WTC11 (cell line): Measurements from ENCODE around the gene MMP23B. TPM values are rescaled to one million over a fixed set of nuclear protein-coding genes. Genes with fewer than 3 reads are reported as not detected.

ENCODE experiments used
- ATAC-seq: fragments of 200-7000 bp; cut with Tn5 transposase; 2 replicates; pipeline ENCODE4 v1.10.0; 2021; ENCODE audit warnings: mild to moderate bottlenecking, moderate library complexity
- CTCF ChIA-PET: fragments of 300-600 bp; sonication (Branson Sonifier 250); formaldehyde crosslinking; loops from one replicate; lab custom pipeline; 2021; ENCODE audit warnings: antibody characterized with exemption; lab: Charles Lee
- POLR2A ChIA-PET: fragments of 350-600 bp; sonication (Branson Sonifier 250); formaldehyde crosslinking; loops from one replicate; lab custom pipeline; 2021; ENCODE audit warnings: antibody characterized with exemption; lab: Charles Lee
- DNase-seq: peaks from one replicate; pipeline ENCODE4 v3.0.0; 2021; ENCODE audit warnings: low spot score
- H3K27ac Mint-ChIP-seq: 2 replicates; pipeline ENCODE4 v1.8.0; 2021; ENCODE audit warnings: mixed read lengths
- H3K27me3 Mint-ChIP-seq: 2 replicates; pipeline ENCODE4 v1.8.0; 2021; ENCODE audit warnings: low read depth, mild to moderate bottlenecking, moderate library complexity, mixed read lengths
- H3K36me3 Mint-ChIP-seq: 2 replicates; pipeline ENCODE4 v1.8.0; 2021; ENCODE audit warnings: mixed read lengths
- H3K4me1 Mint-ChIP-seq: 2 replicates; pipeline ENCODE4 v1.8.0; 2022; ENCODE audit warnings: mixed read lengths
- H3K4me3 Mint-ChIP-seq: 2 replicates; pipeline ENCODE4 v1.8.0; 2021; ENCODE audit warnings: mild to moderate bottlenecking, moderate library complexity, mixed read lengths
- H3K9me3 Mint-ChIP-seq: 2 replicates; pipeline ENCODE4 v1.8.0; 2021; ENCODE audit warnings: mixed read lengths
- AFF4 ChIP-seq: sonication (generic); formaldehyde crosslinking; IDR thresholded peaks from 2 replicates; pipeline ENCODE4 v1.8.1; 2023; ENCODE audit warnings: mild to moderate bottlenecking, missing genetic modification reagents, borderline replicate concordance
- ATF2 ChIP-seq: sonication (generic); formaldehyde crosslinking; IDR thresholded peaks from 2 replicates; pipeline ENCODE4 v1.8.1; 2022; ENCODE audit warnings: low read depth, missing genetic modification reagents, borderline replicate concordance
- CREM ChIP-seq: sonication (generic); formaldehyde crosslinking; IDR thresholded peaks from 2 replicates; pipeline ENCODE4 v1.8.1; 2022; ENCODE audit warnings: mild to moderate bottlenecking, missing genetic modification reagents, moderate library complexity
- E2F1 ChIP-seq: sonication (generic); formaldehyde crosslinking; IDR thresholded peaks from 2 replicates; pipeline ENCODE4 v1.8.0; 2022; ENCODE audit warnings: mild to moderate bottlenecking, missing genetic modification reagents
- EMX1 ChIP-seq: fragments of 250-450 bp; sonication (Bioruptor Pico); IDR thresholded peaks from 2 replicates; pipeline ENCODE4 v1.8.0; 2021; ENCODE audit warnings: mild to moderate bottlenecking
- JUN ChIP-seq: sonication (generic); formaldehyde crosslinking; IDR thresholded peaks from 2 replicates; pipeline ENCODE4 v1.8.0; 2023; ENCODE audit warnings: mild to moderate bottlenecking, missing genetic modification reagents
- MLX ChIP-seq: sonication (generic); formaldehyde crosslinking; IDR thresholded peaks from 2 replicates; pipeline ENCODE4 v1.8.1; 2023; ENCODE audit warnings: mild to moderate bottlenecking, missing genetic modification reagents, moderate library complexity
- SP1 ChIP-seq: sonication (generic); formaldehyde crosslinking; conservative IDR thresholded peaks from 2 replicates; pipeline ENCODE4 v1.8.1; 2022; ENCODE audit warnings: missing genetic modification reagents
- USF2 ChIP-seq: sonication (generic); formaldehyde crosslinking; IDR thresholded peaks from 2 replicates; pipeline ENCODE4 v1.8.1; 2023; ENCODE audit warnings: mild to moderate bottlenecking, missing genetic modification reagents, moderate library complexity
- ZNF138 ChIP-seq: sonication (generic); formaldehyde crosslinking; conservative IDR thresholded peaks from 2 replicates; pipeline ENCODE4 v1.8.1; 2022; ENCODE audit warnings: mild to moderate bottlenecking, moderate library complexity, missing genetic modification reagents
- ZNF423 ChIP-seq: fragments of 250-450 bp; sonication (Bioruptor Pico); IDR thresholded peaks from 2 replicates; pipeline ENCODE4 v2.1.2; 2022; ENCODE audit warnings: mild to moderate bottlenecking, moderate library complexity
- total RNA-seq: library from RNA; stranded (reverse); gene quantifications from 3 replicates; pipeline ENCODE4 v1.2.3, GENCODE V29; 2021

Gene MMP23B
- total RNA-seq, 1 experiment from 2014 or later: 20.0 TPM

- TF ChIP-seq AFF4 (CRISPR knock-in tag) (0 out of 2 replicates have a peak, but pooled peaks have one; percentile 36), MLX (CRISPR knock-in tag) (0 out of 2 replicates have a peak, but pooled peaks have one; percentile 35), E2F1 (CRISPR knock-in tag) (0 out of 2 replicates have a peak, but pooled peaks have one; percentile 22)
Measured at GRCh38 chr1:1599935-1600860, 31.8 kb upstream of the MMP23B start, which contains the start of gene FNDC10 (continued).

- POLR2A ChIA-PET: no interaction called here
Measured at GRCh38 chr1:1600861-1601563, 31.0 kb upstream of the MMP23B start.

More at GRCh38 chr1:1600861-1601563, 31.0 kb upstream of the MMP23B start:
- TF ChIP-seq ZNF423 (CRISPR knock-in tag) (no peak), SP1 (CRISPR knock-in tag) (no peak), EMX1 (no peak), ATF2 (CRISPR knock-in tag) (no peak), ZNF138 (CRISPR knock-in tag) (no peak), USF2 (CRISPR knock-in tag) (no peak), JUN (CRISPR knock-in tag) (no peak), CREM (CRISPR knock-in tag) (0 out of 2 replicates have a peak, but pooled peaks have one; percentile 25)
- TF ChIP-seq, all 79 proteins: peak for 1
- Mint-ChIP-seq H3K27ac (no peak overlapping the region), H3K27me3 (peaks cover 25% of the 10 kb centered on the region), H3K4me1 (peaks cover 10% of the 10 kb centered on the region; the same call in 1 of the 2 replicates), H3K4me3 (peak overlapping the region; percentile 72), H3K9me3 (no peaks in the 10 kb centered on the region), H3K36me3 (no peaks in the 10 kb centered on the region)
- ATAC-seq (no peak), DNase-seq (no peak)
- CTCF ChIA-PET: no interaction called here
